Lung (tissue), 12 donors: ENCODE results near the gene RNF208. TPM values are rescaled to one million over a fixed set of nuclear protein-coding genes. Genes with fewer than 3 reads are reported as not detected.

ENCODE experiments used
- ATAC-seq: fragments of 200-7000 bp; cut with Tn5 transposase; one replicate; pipeline ENCODE4 v1.9.1; 2020; ENCODE audit warnings: moderate number of reproducible peaks; ENCODE audit not compliant: insufficient read depth, low FRiP score
- DNase-seq, 3 donors: peaks; one replicate each; pipeline ENCODE4 v3.0.0-alpha.2; 2013 to 2017
- H3K27ac ChIP-seq, 2 donors: one replicate each; pipeline ENCODE4 v1.5.1; 2013; ENCODE audit warnings: mild to moderate bottlenecking in 2 of 2, moderate library complexity in 2 of 2, control low read depth in 1 of 2, inconsistent platforms in 1 of 2, low read depth in 1 of 2, low read length in 1 of 2
- H3K27me3 ChIP-seq, 3 donors: one replicate each; pipeline ENCODE4 v1.5.1; 2013; ENCODE audit warnings: low read length in 2 of 3; ENCODE audit not compliant: control insufficient read depth in 3 of 3, insufficient read depth in 3 of 3
- H3K36me3 ChIP-seq, 4 donors: one replicate each; pipeline ENCODE4 v1.5.1; 2013; ENCODE audit warnings: low read length in 4 of 4, mild to moderate bottlenecking in 1 of 4, moderate library complexity in 1 of 4; ENCODE audit not compliant: control insufficient read depth in 4 of 4, insufficient read depth in 4 of 4
- H3K4me1 ChIP-seq, 5 donors: one replicate each; pipeline ENCODE4 v1.5.1; 2013; ENCODE audit warnings: low read length in 5 of 5, mild to moderate bottlenecking in 2 of 5, moderate library complexity in 1 of 5; ENCODE audit not compliant: control insufficient read depth in 5 of 5, insufficient read depth in 5 of 5
- H3K4me3 ChIP-seq: one replicate; pipeline ENCODE4 v1.5.1; 2013; ENCODE audit warnings: mild to moderate bottlenecking, control low read depth, moderate library complexity
- H3K9ac ChIP-seq, 2 donors: one replicate each; pipeline ENCODE4 v1.5.1; 2013; ENCODE audit warnings: low read length in 2 of 2, control low read depth in 1 of 2; ENCODE audit not compliant: insufficient read depth in 1 of 2
- H3K9me3 ChIP-seq, 4 donors: one replicate each; pipeline ENCODE4 v1.5.1; 2013; ENCODE audit warnings: low read length in 3 of 4, mild to moderate bottlenecking in 1 of 4, moderate library complexity in 1 of 4; ENCODE audit not compliant: control insufficient read depth in 4 of 4, insufficient read depth in 3 of 4
- WGBS, 2 donors: extraction: QIAGEN DNeasy Blood & Tissue Kit; methylation state at CpG; one replicate each; pipeline ENCODE4 v1.1.7; 2013; 5-methylcytosine and 5-hydroxymethylcytosine counted together
- polyA plus RNA-seq, 2 donors: library from polyadenylated mRNA; stranded (reverse); fragments of 200-250 nt; gene quantifications; one replicate each; pipeline ENCODE4 v1.2.1, GENCODE V29; 2013
- total RNA-seq, 2 donors: library from RNA; depleted of rRNA in 1 of 2; stranded (reverse); fragments of >200 nt in 1 of 2; gene quantifications; one replicate each; pipeline ENCODE4 v1.2.1, GENCODE V29; 2014 to 2021
- TF ChIP-seq, protein P1 (sequence below): IDR thresholded peaks from 2 replicates; pipeline ENCODE4 v1.5.1; 2012; ENCODE audit warnings: mild to moderate bottlenecking; ENCODE audit errors: control extremely low read depth, extremely low read depth
- donor health status: control.
- donor health status: control.
- donor health status: Bipolar disorder and iron deficiency.
- donor health status: healthy.
- donor health status: DM: yes; HTN: yes; CAD: no.

RNF208 gene
- total and polyA plus RNA-seq, 4 donors: 1.7 to 12.0 (median 5.3) TPM

DNA sequence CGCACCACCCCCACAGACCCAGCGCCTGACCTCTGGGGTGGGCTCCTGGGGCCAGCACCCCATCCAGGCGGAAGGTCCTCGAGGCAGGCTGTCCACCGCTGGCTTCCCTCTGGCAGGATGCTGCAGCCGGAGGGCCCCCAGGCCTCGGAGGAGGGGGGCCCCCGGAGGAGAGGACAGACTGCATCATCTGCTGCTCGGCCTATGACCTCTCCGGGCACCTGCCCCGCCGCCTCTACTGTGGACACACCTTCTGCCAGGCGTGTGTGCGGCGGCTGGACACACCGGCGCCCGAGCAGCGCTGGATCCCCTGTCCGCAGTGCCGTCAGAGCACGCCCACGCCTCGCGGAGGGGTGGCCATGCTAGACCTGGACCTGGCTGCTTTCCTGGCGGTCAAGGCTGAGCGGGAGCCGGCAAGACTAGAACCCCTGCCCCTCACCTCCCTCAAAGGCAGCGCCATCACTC, 6.5 kb upstream of the RNF208 start:
- H3K4me3 ChIP-seq: no peak overlapping the region
- no peaks in the 10 kb centered on the region for H3K36me3 ChIP-seq
- DNase-seq (no peak), ATAC-seq (no peak)
- peaks cover 0 to 3% (median 0%) of the 10 kb centered on the region in 4 donors for H3K9me3 ChIP-seq
- H3K9ac ChIP-seq: no peak overlapping the region
- TF ChIP-seq, protein P1, sequence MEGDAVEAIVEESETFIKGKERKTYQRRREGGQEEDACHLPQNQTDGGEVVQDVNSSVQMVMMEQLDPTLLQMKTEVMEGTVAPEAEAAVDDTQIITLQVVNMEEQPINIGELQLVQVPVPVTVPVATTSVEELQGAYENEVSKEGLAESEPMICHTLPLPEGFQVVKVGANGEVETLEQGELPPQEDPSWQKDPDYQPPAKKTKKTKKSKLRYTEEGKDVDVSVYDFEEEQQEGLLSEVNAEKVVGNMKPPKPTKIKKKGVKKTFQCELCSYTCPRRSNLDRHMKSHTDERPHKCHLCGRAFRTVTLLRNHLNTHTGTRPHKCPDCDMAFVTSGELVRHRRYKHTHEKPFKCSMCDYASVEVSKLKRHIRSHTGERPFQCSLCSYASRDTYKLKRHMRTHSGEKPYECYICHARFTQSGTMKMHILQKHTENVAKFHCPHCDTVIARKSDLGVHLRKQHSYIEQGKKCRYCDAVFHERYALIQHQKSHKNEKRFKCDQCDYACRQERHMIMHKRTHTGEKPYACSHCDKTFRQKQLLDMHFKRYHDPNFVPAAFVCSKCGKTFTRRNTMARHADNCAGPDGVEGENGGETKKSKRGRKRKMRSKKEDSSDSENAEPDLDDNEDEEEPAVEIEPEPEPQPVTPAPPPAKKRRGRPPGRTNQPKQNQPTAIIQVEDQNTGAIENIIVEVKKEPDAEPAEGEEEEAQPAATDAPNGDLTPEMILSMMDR: no peak
- H3K4me1 ChIP-seq: peaks cover 0 to 9% (median 4%) of the 10 kb centered on the region in 5 donors
- 61 to 78% methylated on average over 24 to 29 of the region's 29 CpGs for WGBS, 2 donors
- peaks cover 0 to 6% (median 0%) of the 10 kb centered on the region in 3 donors for H3K27me3 ChIP-seq
- no peak overlapping the region for H3K27ac ChIP-seq

DNA sequence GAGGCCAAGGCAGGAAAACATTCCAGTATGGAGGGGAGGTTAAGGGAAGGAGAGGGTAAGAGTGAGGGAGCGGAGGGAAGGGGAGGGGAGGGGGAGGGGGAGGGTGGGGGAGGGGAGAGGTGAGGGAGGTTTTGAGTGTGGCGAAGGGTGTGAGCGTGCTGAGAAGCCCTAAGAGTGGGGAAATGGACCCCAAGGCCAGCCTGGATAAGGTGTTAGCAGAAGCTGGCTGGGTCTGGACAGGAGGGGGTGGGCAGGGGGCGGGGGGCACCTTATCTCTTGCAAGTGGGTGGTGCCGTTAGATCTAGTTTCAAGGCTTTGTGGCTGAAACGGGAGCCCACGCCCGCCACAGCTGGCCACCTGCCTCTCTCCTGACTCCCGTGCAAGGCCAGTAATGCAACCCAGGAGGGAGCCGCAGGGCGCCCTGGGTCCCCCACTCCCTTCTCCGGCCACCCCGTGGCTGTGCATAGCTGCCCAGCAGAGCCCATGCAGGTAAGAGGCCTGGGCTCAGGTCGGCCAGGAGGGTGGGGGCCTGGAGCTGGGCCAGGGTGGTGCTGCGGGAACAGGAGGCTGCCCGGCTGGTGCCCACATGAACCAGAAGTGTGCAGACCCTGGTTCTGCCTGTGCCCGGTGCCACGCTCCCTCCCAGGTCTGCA, 5.9 kb upstream of the RNF208 start:
- H3K4me3 ChIP-seq: no peak overlapping the region
- DNase-seq (no peak), ATAC-seq (no peak)
- H3K27me3 ChIP-seq: peaks cover 0 to 6% (median 0%) of the 10 kb centered on the region in 3 donors
- H3K27ac ChIP-seq: no peak overlapping the region
- peaks cover 0 to 3% (median 0%) of the 10 kb centered on the region in 4 donors for H3K9me3 ChIP-seq
- H3K9ac ChIP-seq: no peak overlapping the region
- WGBS, 2 donors: 35 to 45% methylated on average over 16 to 18 of the region's 18 CpGs
- TF ChIP-seq, protein P1: no peak
- no peaks in the 10 kb centered on the region for H3K36me3 ChIP-seq
- peaks cover 0 to 9% (median 5%) of the 10 kb centered on the region in 5 donors for H3K4me1 ChIP-seq

DNA sequence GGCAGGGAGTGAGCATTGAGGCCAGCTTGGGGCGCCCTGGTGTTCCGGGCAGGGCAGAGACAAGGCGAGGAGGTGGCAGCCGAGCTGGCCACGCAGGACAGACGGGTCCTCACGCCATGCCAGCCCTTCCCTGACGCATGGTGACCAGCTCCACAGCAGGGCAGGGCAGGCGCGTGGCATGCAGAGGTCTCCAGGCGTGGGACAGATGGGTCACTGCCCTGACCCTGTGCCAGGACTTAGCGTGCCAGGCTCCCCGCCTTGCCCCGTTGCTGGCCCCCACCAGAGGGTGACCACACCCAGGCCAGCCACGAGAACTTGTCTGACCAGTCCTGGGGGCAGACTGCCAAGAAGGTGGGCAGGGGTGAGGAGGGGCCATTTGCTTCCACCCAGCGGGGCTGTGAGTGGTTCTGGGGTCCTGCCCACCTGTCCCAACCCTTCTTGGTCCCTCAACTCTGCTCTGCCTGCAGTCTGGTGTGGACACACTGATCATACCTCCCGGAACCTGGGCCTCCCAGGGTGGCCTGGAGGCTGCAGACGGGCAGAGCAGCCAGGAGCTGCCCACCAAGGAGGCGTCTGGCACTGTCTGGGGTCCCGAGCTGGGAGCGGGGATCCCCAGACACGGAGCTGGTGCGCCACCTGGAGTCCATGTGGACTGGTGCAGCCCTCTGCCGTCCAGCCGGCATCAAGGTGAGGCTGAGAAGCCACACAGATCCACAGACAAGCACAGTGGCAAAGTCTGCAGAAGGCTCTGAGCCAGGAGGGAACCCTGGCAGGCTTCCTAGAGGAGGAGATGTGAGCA, 5.2 kb upstream of the RNF208 start, which contains the start of gene RNF224:
TSS of gene RNF224 (plus strand) at position 449 of the 799 bp plus-strand sequence. CDS start 834 bp downstream, outside the sequence.
- peaks cover 0 to 11% (median 9%) of the 10 kb centered on the region in 5 donors for H3K4me1 ChIP-seq
- H3K27ac ChIP-seq: peak within 1 kb of the TSS in 1 of 2 donors; percentile 89
- ATAC-seq: no peak
- peaks cover 0 to 6% (median 0%) of the 10 kb centered on the region in 3 donors for H3K27me3 ChIP-seq
- no peak within 1 kb of the TSS for H3K9ac ChIP-seq
- WGBS, 2 donors: 30 to 41% methylated on average over 25 of the region's 25 CpGs
- H3K36me3 ChIP-seq: no peaks in the 10 kb centered on the region
- H3K4me3 ChIP-seq: no peak within 1 kb of the TSS
- TF ChIP-seq, protein P1: peak; percentile 93
- H3K9me3 ChIP-seq: peaks cover 0 to 3% (median 0%) of the 10 kb centered on the region in 4 donors
- peak; percentile 74 to 79 (median 74) for DNase-seq
